Endothelial cell (in vitro differentiated cells): ENCODE measurements around the gene ADM. TPM values are rescaled to one million over a fixed set of nuclear protein-coding genes. Genes with fewer than 3 reads are reported as not detected.
"Not testable (repeated sequence)": the region's sequence is repeated elsewhere in the genome, so short reads cannot be mapped to it uniquely, and the experiment has no call there.

ENCODE experiments used
- DNase-seq: peaks from one replicate; pipeline ENCODE4 v3.0.0; 2021; ENCODE audit warnings: low spot score
- H3K27ac Mint-ChIP-seq: one replicate; pipeline ENCODE4 v1.8.0; 2021; ENCODE audit warnings: mixed read lengths, inconsistent platforms; ENCODE audit not compliant: unreplicated experiment
- H3K27me3 Mint-ChIP-seq: one replicate; pipeline ENCODE4 v1.8.0; 2021; ENCODE audit warnings: mild to moderate bottlenecking, moderate library complexity, mixed read lengths, inconsistent platforms; ENCODE audit not compliant: unreplicated experiment
- H3K36me3 Mint-ChIP-seq: one replicate; pipeline ENCODE4 v1.8.0; 2021; ENCODE audit warnings: mild to moderate bottlenecking, low read depth, mixed read lengths, inconsistent platforms; ENCODE audit not compliant: unreplicated experiment
- H3K4me1 Mint-ChIP-seq: one replicate; pipeline ENCODE4 v1.8.0; 2021; ENCODE audit warnings: mild to moderate bottlenecking, mixed read lengths, inconsistent platforms; ENCODE audit not compliant: unreplicated experiment
- H3K4me3 Mint-ChIP-seq: one replicate; pipeline ENCODE4 v1.8.0; 2021; ENCODE audit warnings: mild to moderate bottlenecking, mixed read lengths, inconsistent platforms; ENCODE audit not compliant: unreplicated experiment
- H3K9me3 Mint-ChIP-seq: one replicate; pipeline ENCODE4 v1.8.0; 2021; ENCODE audit warnings: mixed read lengths, inconsistent platforms; ENCODE audit not compliant: unreplicated experiment
- CTCF ChIP-seq: fragments of 200-600 bp; sonication (generic); IDR thresholded peaks from one replicate; pipeline ENCODE4 v1.5.0; 2021; ENCODE audit warnings: antibody characterized with exemption; ENCODE audit not compliant: unreplicated experiment
- total RNA-seq: library from RNA; stranded (reverse); fragmentation: NEBNext Ultra II Directional; extraction: Animal tissue kit (Norgen Biotek cat#: 25700); gene quantifications from one replicate; pipeline ENCODE4 v1.2.1, GENCODE V29; 2021; ENCODE audit not compliant: unreplicated experiment

The ADM gene
- total RNA-seq, 1 donor from 2014 or later: 78.3 TPM

DNA sequence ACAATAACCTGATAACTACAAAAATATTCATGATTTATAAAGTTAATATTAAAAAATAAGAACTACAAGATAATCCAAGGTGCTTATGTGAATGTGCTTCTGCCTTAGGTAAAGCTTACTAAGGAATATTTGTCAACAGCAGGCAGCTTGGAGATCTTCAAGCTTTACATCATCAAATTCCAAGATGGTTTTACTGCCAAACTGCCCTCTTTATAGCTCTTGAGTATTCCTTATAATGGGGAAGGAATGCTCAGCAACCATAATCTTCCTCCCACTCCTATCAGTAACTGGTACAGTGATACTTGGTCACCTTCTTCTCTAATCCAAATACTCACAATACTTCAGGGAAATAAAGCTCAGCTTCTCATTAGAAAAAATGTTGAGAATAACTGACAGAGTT lies 40.9 kb upstream of the ADM start:
- DNase-seq: no peak
- no peak overlapping the region for H3K27ac Mint-ChIP-seq
- no peaks in the 10 kb centered on the region for H3K4me1 Mint-ChIP-seq

GRCh38 chr11:10264716-10265115 lies 40.2 kb upstream of the ADM start:
- not testable (repeated sequence) for H3K27ac Mint-ChIP-seq, DNase-seq, H3K36me3 Mint-ChIP-seq, H3K4me3 Mint-ChIP-seq, H3K4me1 Mint-ChIP-seq, H3K9me3 Mint-ChIP-seq, H3K27me3 Mint-ChIP-seq

More for the DNA sequence above, 40.9 kb upstream of the ADM start:
- peaks cover 3% of the 10 kb centered on the region for H3K36me3 Mint-ChIP-seq
- H3K27me3 Mint-ChIP-seq: peaks cover 5% of the 10 kb centered on the region
- H3K9me3 Mint-ChIP-seq: no peaks in the 10 kb centered on the region
- no peak for TF ChIP-seq CTCF
- H3K4me3 Mint-ChIP-seq: no peak overlapping the region

GRCh38 chr11:10265936-10266335 lies 38.9 kb upstream of the ADM start:
- H3K4me3 Mint-ChIP-seq: no peak overlapping the region
- no peaks in the 10 kb centered on the region for H3K9me3 Mint-ChIP-seq
- H3K27me3 Mint-ChIP-seq: peaks cover 5% of the 10 kb centered on the region
- H3K4me1 Mint-ChIP-seq: no peaks in the 10 kb centered on the region
- H3K36me3 Mint-ChIP-seq: peaks cover 3% of the 10 kb centered on the region
- H3K27ac Mint-ChIP-seq: no peak overlapping the region
- DNase-seq: no peak
- TF ChIP-seq CTCF: no peak

- no peak for DNase-seq
- no peak for TF ChIP-seq CTCF
- no peak overlapping the region for H3K27ac Mint-ChIP-seq
- H3K4me1 Mint-ChIP-seq: no peaks in the 10 kb centered on the region
- H3K4me3 Mint-ChIP-seq: no peak overlapping the region
- no peaks in the 10 kb centered on the region for H3K9me3 Mint-ChIP-seq
- peaks cover 3% of the 10 kb centered on the region for H3K27me3 Mint-ChIP-seq
- peaks cover 3% of the 10 kb centered on the region for H3K36me3 Mint-ChIP-seq
These were observed 37.1 kb upstream of the ADM start for GRCh38 chr11:10267821-10268220.

DNA sequence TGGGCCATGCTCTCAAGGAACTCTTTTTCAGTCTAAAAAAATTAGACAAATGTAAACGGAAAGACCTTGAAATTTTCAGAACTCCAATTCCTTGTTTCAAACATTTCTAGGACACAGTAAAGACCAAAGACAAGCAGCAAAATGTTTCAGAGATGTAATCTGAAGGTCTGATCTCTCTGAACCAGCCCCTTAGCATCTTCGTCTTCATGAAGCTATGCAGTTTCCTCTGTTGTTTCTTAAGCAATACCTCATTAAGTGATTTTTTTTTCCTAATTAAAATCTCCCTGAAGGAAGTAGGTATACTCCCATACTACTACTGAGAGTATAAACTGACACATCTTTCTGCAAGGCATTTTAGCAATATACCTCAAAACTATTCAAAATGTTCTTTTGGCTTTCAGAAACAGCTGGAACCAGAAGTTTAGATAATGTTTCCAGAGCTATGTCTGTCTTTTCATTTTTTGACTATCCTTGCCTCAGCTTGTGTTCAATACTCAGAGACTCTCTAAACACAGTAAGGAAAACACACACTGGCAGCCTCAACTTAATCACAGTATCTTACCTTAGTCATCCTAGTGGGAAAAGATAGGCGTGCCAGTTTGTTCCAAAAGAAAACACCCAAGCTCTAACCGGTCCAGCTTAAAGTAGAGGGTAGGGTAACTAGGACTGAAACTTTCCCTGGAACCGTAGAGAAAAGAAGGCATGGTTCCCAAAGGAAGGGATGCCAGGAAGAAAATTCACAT lies 36.0 kb upstream of the ADM start:
- H3K36me3 Mint-ChIP-seq: peaks cover 3% of the 10 kb centered on the region
- no peaks in the 10 kb centered on the region for H3K4me1 Mint-ChIP-seq
- no peak overlapping the region for H3K27ac Mint-ChIP-seq
- H3K9me3 Mint-ChIP-seq: no peaks in the 10 kb centered on the region
- H3K4me3 Mint-ChIP-seq: no peak overlapping the region
- TF ChIP-seq CTCF: no peak
- H3K27me3 Mint-ChIP-seq: peaks cover 2% of the 10 kb centered on the region
- DNase-seq: no peak
